NT2/D1 (cell line): ENCODE measurements around the gene CASS4.

Experiments used
- SUZ12 ChIP-seq: IDR thresholded peaks from 2 replicates; pipeline ENCODE4 v1.6.1; 2011; ENCODE audit not compliant: insufficient read length, insufficient read depth; ENCODE audit errors: extremely low read depth
- YY1 ChIP-seq: IDR thresholded peaks from 2 replicates; pipeline ENCODE4 v1.6.1; 2011; ENCODE audit not compliant: insufficient read length, insufficient read depth
- ZNF274 ChIP-seq: IDR thresholded peaks from 2 replicates; pipeline ENCODE4 v1.6.1; 2011; ENCODE audit warnings: mild to moderate bottlenecking, low read depth, low read length

GRCh38 chr20:56430461-56430860 lies 18.4 kb downstream of the CASS4 start:
- no peak for TF ChIP-seq ZNF274
- no peak for TF ChIP-seq YY1
- TF ChIP-seq SUZ12 = no peak
